ENCODE measurements around the gene LDHAL6B.

DNA sequence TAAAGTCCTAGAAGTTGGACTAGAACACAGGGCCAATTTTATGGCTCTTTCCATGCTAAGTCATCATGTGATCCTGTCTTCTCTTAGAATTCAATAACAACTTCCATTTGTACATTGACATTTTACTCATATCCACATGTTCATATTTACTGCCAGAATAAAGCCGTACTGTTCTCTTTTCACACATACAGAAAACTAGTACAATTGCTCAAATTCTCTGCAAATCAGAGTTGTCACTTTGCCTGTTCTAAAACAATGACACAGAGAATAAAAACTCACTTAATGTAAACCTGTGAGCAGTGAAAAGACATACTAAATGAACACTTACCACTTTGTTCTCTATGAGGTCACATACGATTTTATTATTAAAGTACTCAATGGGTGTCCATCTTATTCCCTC, 3.5 kb downstream of the LDHAL6B start:
- TF ChIP-seq EZH2 (IDR thresholded peaks at IDR 0.05; ENCODE audit: borderline replicate concordance, low read depth, low read length) (no peak), MAFG (tag; conservative IDR thresholded peaks at IDR 0.05) (no peak)
- TF ChIP-seq, protein P1, sequence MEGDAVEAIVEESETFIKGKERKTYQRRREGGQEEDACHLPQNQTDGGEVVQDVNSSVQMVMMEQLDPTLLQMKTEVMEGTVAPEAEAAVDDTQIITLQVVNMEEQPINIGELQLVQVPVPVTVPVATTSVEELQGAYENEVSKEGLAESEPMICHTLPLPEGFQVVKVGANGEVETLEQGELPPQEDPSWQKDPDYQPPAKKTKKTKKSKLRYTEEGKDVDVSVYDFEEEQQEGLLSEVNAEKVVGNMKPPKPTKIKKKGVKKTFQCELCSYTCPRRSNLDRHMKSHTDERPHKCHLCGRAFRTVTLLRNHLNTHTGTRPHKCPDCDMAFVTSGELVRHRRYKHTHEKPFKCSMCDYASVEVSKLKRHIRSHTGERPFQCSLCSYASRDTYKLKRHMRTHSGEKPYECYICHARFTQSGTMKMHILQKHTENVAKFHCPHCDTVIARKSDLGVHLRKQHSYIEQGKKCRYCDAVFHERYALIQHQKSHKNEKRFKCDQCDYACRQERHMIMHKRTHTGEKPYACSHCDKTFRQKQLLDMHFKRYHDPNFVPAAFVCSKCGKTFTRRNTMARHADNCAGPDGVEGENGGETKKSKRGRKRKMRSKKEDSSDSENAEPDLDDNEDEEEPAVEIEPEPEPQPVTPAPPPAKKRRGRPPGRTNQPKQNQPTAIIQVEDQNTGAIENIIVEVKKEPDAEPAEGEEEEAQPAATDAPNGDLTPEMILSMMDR (IDR thresholded peaks at IDR 0.05 in 2 of 3, conservative IDR thresholded peaks at IDR 0.05 in 1 of 3; ENCODE audit: insufficient read depth in 2 of 3, low read depth in 1 of 3, low read length in 3 of 3), result no peak
